Breast epithelium (tissue), 4 donors: ENCODE results near the gene PLPP3. TPM values are rescaled to one million over a fixed set of nuclear protein-coding genes. Genes with fewer than 3 reads are reported as not detected.
A peak's percentile ranks its signal among the peaks of the same experiment; 100 is the strongest.

Experiments
- DNase-seq, 2 donors: peaks; one replicate each; pipeline ENCODE4 v3.0.0-alpha.2; 2019; ENCODE audit warnings: low spot score in 2 of 2
- H3K27ac ChIP-seq, 2 donors: fragments of 200-600 bp; sonication (generic) in 1 of 2; one replicate each; pipeline ENCODE4 v1.5.1; 2016 to 2019; ENCODE audit warnings: mild to moderate bottlenecking in 1 of 2
- H3K27me3 ChIP-seq, 2 donors: fragments of 200-600 bp; sonication (generic) in 1 of 2; one replicate each; pipeline versions ENCODE4 v1.5.1 to v1.6.0; 2017 to 2019; ENCODE audit warnings: control low read depth in 1 of 2, mild to moderate bottlenecking in 1 of 2
- H3K36me3 ChIP-seq: fragments of 200-600 bp; one replicate; pipeline ENCODE4 v1.5.1; 2019
- H3K4me1 ChIP-seq, 2 donors: fragments of 200-600 bp; sonication (generic); one replicate each; pipeline ENCODE4 v1.5.1; 2016 to 2019; ENCODE audit warnings: control low read depth in 1 of 2
- H3K4me3 ChIP-seq, 3 donors: fragments of 200-600 bp; sonication (generic); 1 replicate in 2 of 3; 2 replicates in 1 of 3; pipeline ENCODE4 v1.5.1; 2016 to 2019; ENCODE audit warnings: mild to moderate bottlenecking in 3 of 3, moderate library complexity in 2 of 3
- H3K9me3 ChIP-seq, 2 donors: fragments of 200-600 bp; sonication (generic) in 1 of 2; one replicate each; pipeline ENCODE4 v1.5.1; 2016 to 2019; ENCODE audit warnings: control low read depth in 1 of 2
- CTCF ChIP-seq, 3 donors: fragments of 450-650 bp; IDR thresholded peaks; one replicate each; pipeline ENCODE4 v1.5.1; 2016 to 2017; ENCODE audit warnings: antibody characterized with exemption in 3 of 3, mild to moderate bottlenecking in 3 of 3, moderate library complexity in 3 of 3
- POLR2A ChIP-seq: fragments of 450-650 bp; IDR thresholded peaks from one replicate; pipeline ENCODE4 v1.6.1; 2016; ENCODE audit warnings: antibody characterized with exemption, mild to moderate bottlenecking, moderate library complexity
- POLR2AphosphoS5 ChIP-seq, 3 donors: sonication (generic); formaldehyde crosslinking; IDR thresholded peaks; one replicate each; pipeline ENCODE4 v1.6.1; 2017; ENCODE audit warnings: antibody characterized with exemption in 3 of 3
- intact Hi-C: fragments of 100-400 bp; cut with DNase I; formaldehyde crosslinking; loops from one replicate; pipeline ENCODE4 v1.15.1; 2023; ENCODE audit warnings: low total_unique reads
- total RNA-seq, 3 donors: library from RNA; depleted of rRNA; stranded (reverse); fragments of >200 nt; gene quantifications; one replicate each; pipeline ENCODE4 v1.1.0, GENCODE V29; 2016

Gene PLPP3
- total RNA-seq, 3 donors from 2014 or later: 122 to 275 (median 127) TPM

GRCh38 chr1:56580771-56581170 is 1.4 kb upstream of the PLPP3 start:
- no peak for DNase-seq
- no peaks in the 10 kb centered on the region for H3K4me1 ChIP-seq
- TF ChIP-seq POLR2A (no peak), POLR2AphosphoS5 (IDR thresholded peaks at IDR 0.05) (no peak), CTCF (IDR thresholded peaks at IDR 0.05) (no peak)
- intact Hi-C loops: no loop called here
- no peak overlapping the region for H3K27ac ChIP-seq
- no peaks in the 10 kb centered on the region for H3K27me3 ChIP-seq
- no peaks in the 10 kb centered on the region for H3K36me3 ChIP-seq
- H3K4me3 ChIP-seq: no peak overlapping the region
- H3K9me3 ChIP-seq: no peaks in the 10 kb centered on the region

GRCh38 chr1:56578138-56578962 is 1.0 kb downstream of the PLPP3 start:
- Histone ChIP-seq H3K9me3 (no peaks in the 10 kb centered on the region), H3K4me3 (peak overlapping the region; percentile 90 to 99 (median 96)), H3K27me3 (no peaks in the 10 kb centered on the region), H3K27ac (peak overlapping the region; percentile 90 to 96), H3K36me3 (no peaks in the 10 kb centered on the region), H3K4me1 (no peaks in the 10 kb centered on the region)
- peak; percentile 28 to 47 (median 42) for TF ChIP-seq POLR2AphosphoS5 (IDR thresholded peaks at IDR 0.05)
- TF ChIP-seq POLR2A: no peak
- TF ChIP-seq CTCF (IDR thresholded peaks at IDR 0.05): no peak
- intact Hi-C loops: no loop called here
- DNase-seq: peak; percentile 67 to 75

- peak overlapping the region; percentile 90 to 96 for H3K27ac ChIP-seq
- intact Hi-C loops: no loop called here
- DNase-seq: no peak
- TF ChIP-seq CTCF (IDR thresholded peaks at IDR 0.05) (no peak), POLR2A (no peak), POLR2AphosphoS5 (IDR thresholded peaks at IDR 0.05) (no peak)
- no peaks in the 10 kb centered on the region for H3K9me3 ChIP-seq
- H3K36me3 ChIP-seq: no peaks in the 10 kb centered on the region
- H3K27me3 ChIP-seq: no peaks in the 10 kb centered on the region
- peak overlapping the region; percentile 90 to 99 (median 96) for H3K4me3 ChIP-seq
- no peaks in the 10 kb centered on the region for H3K4me1 ChIP-seq
Observed at GRCh38 chr1:56577406-56578137, 1.8 kb downstream of the PLPP3 start.

GRCh38 chr1:56576880-56577405 is 2.4 kb downstream of the PLPP3 start:
- intact Hi-C loops: no loop called here
- no peaks in the 10 kb centered on the region for H3K4me1 ChIP-seq
- peak overlapping the region; percentile 90 to 96 for H3K27ac ChIP-seq

More at GRCh38 chr1:56576880-56577405, 2.4 kb downstream of the PLPP3 start:
- TF ChIP-seq CTCF (IDR thresholded peaks at IDR 0.05) (peak in 2 of 3 donors; percentile 18 to 22), POLR2A (no peak), POLR2AphosphoS5 (IDR thresholded peaks at IDR 0.05) (no peak)
- no peaks in the 10 kb centered on the region for H3K36me3 ChIP-seq
- no peaks in the 10 kb centered on the region for H3K27me3 ChIP-seq
- no peak for DNase-seq
- no peaks in the 10 kb centered on the region for H3K9me3 ChIP-seq
- peak overlapping the region; percentile 90 to 99 (median 96) for H3K4me3 ChIP-seq
